ENCODE results near the gene PARP12.

PARP12 gene

GRCh38 chr7:140018125-140019043, 44.4 kb downstream of the PARP12 start:
- H3K4me3 ChIP-seq (ENCODE audit: low read depth, low read length) = no peak overlapping the region
- DNase-seq (ENCODE audit: low read depth) = no peak
- TF ChIP-seq CTCF (IDR thresholded peaks at IDR 0.05; ENCODE audit: control insufficient read depth, extremely low read depth, insufficient read depth) = no peak

- TF ChIP-seq CTCF (IDR thresholded peaks at IDR 0.05; ENCODE audit: control insufficient read depth, extremely low read depth, insufficient read depth) = no peak
- no peak for DNase-seq (ENCODE audit: low read depth)
- no peak overlapping the region for H3K4me3 ChIP-seq (ENCODE audit: low read depth, low read length)
These were observed 45.2 kb downstream of the PARP12 start for GRCh38 chr7:140017543-140017942.

- no peak for DNase-seq (ENCODE audit: low read depth)
- no peak overlapping the region for H3K4me3 ChIP-seq (ENCODE audit: low read depth, low read length)
- TF ChIP-seq CTCF (IDR thresholded peaks at IDR 0.05; ENCODE audit: control insufficient read depth, extremely low read depth, insufficient read depth) = no peak
These were observed 45.7 kb downstream of the PARP12 start for GRCh38 chr7:140017034-140017433.

- TF ChIP-seq CTCF (IDR thresholded peaks at IDR 0.05; ENCODE audit: control insufficient read depth, extremely low read depth, insufficient read depth) = no peak
- no peak for DNase-seq (ENCODE audit: low read depth)
- H3K4me3 ChIP-seq (ENCODE audit: low read depth, low read length) = no peak overlapping the region
These were observed 46.2 kb downstream of the PARP12 start for GRCh38 chr7:140016540-140016939.

- TF ChIP-seq CTCF (IDR thresholded peaks at IDR 0.05; ENCODE audit: control insufficient read depth, extremely low read depth, insufficient read depth) = no peak
- DNase-seq (ENCODE audit: low read depth) = no peak
- no peak overlapping the region for H3K4me3 ChIP-seq (ENCODE audit: low read depth, low read length)
These were observed 47.2 kb downstream of the PARP12 start for GRCh38 chr7:140015471-140015970.

- DNase-seq (ENCODE audit: low read depth) = no peak
- no peak for TF ChIP-seq CTCF (IDR thresholded peaks at IDR 0.05; ENCODE audit: control insufficient read depth, extremely low read depth, insufficient read depth)
- H3K4me3 ChIP-seq (ENCODE audit: low read depth, low read length) = no peak overlapping the region
These were observed 48.6 kb downstream of the PARP12 start for GRCh38 chr7:140014123-140014522.
